ENCODE measurements around the gene PAPOLA.

The PAPOLA gene

GRCh38 chr14:96554315-96554910, 52.2 kb downstream of the PAPOLA start:
- DNase-seq (ENCODE audit: low read depth): no peak
- no peak overlapping the region for H3K4me3 ChIP-seq (replicated peaks; ENCODE audit: low read depth, low read length)
- no peak for TF ChIP-seq CTCF (IDR thresholded peaks at IDR 0.05; ENCODE audit: low read length, missing control alignments)

GRCh38 chr14:96559571-96559970, 57.4 kb downstream of the PAPOLA start:
- DNase-seq (ENCODE audit: low read depth): peak; percentile 42

GRCh38 chr14:96564389-96564788, 62.2 kb downstream of the PAPOLA start:
- peak; percentile 4 for TF ChIP-seq CTCF (IDR thresholded peaks at IDR 0.05; ENCODE audit: low read length, missing control alignments)
- DNase-seq (ENCODE audit: low read depth): peak; percentile 21
- no peak overlapping the region for H3K4me3 ChIP-seq (replicated peaks; ENCODE audit: low read depth, low read length)

More at GRCh38 chr14:96559571-96559970, 57.4 kb downstream of the PAPOLA start:
- no peak for TF ChIP-seq CTCF (IDR thresholded peaks at IDR 0.05; ENCODE audit: low read length, missing control alignments)
- H3K4me3 ChIP-seq (replicated peaks; ENCODE audit: low read depth, low read length): no peak overlapping the region

GRCh38 chr14:96565811-96566210, 63.6 kb downstream of the PAPOLA start:
- H3K4me3 ChIP-seq (replicated peaks; ENCODE audit: low read depth, low read length): no peak overlapping the region
- no peak for TF ChIP-seq CTCF (IDR thresholded peaks at IDR 0.05; ENCODE audit: low read length, missing control alignments)
- no peak for DNase-seq (ENCODE audit: low read depth)

- peak; percentile 67 for DNase-seq (ENCODE audit: low read depth)
- H3K4me3 ChIP-seq (replicated peaks; ENCODE audit: low read depth, low read length): no peak overlapping the region
- TF ChIP-seq CTCF (IDR thresholded peaks at IDR 0.05; ENCODE audit: low read length, missing control alignments): peak; percentile 66
Observed at GRCh38 chr14:96567289-96567899, 65.2 kb downstream of the PAPOLA start.

- H3K4me3 ChIP-seq (replicated peaks; ENCODE audit: low read depth, low read length): no peak overlapping the region
- TF ChIP-seq CTCF (IDR thresholded peaks at IDR 0.05; ENCODE audit: low read length, missing control alignments): no peak
- no peak for DNase-seq (ENCODE audit: low read depth)
Observed at GRCh38 chr14:96568621-96569020, 66.4 kb downstream of the PAPOLA start.

- H3K4me3 ChIP-seq (replicated peaks; ENCODE audit: low read depth, low read length): no peak overlapping the region
- no peak for DNase-seq (ENCODE audit: low read depth)
- no peak for TF ChIP-seq CTCF (IDR thresholded peaks at IDR 0.05; ENCODE audit: low read length, missing control alignments)
Observed at GRCh38 chr14:96571311-96571710, 69.1 kb downstream of the PAPOLA start.
